ENCODE measurements around the gene SPIRE1.
A peak's percentile ranks its signal among the peaks of the same experiment; 100 is the strongest.
"Not testable (repeated sequence)": the region's sequence is repeated elsewhere in the genome, so short reads cannot be mapped to it uniquely, and the experiment has no call there.

Gene SPIRE1

GRCh38 chr18:12551943-12552878 is 105.7 kb downstream of the SPIRE1 start:
- not testable (repeated sequence) for H4K8ac ChIP-seq (ENCODE audit: low read length); H3K36me3 ChIP-seq (ENCODE audit: control insufficient read depth in 1 of 2, insufficient read depth in 2 of 2, low read depth in 1 of 2, low read length in 2 of 2); H2BK5ac ChIP-seq (ENCODE audit: low read depth, low read length, poor library complexity, severe bottlenecking); H3K27me3 ChIP-seq (ENCODE audit: control insufficient read depth in 1 of 2, insufficient read depth in 1 of 2, low read length in 2 of 2); H2BK12ac ChIP-seq (ENCODE audit: low read length in 2 of 2); H2BK120ac ChIP-seq (ENCODE audit: low read depth, low read length); H4K91ac ChIP-seq (ENCODE audit: low read length); H3K4me1 ChIP-seq (ENCODE audit: control insufficient read depth, insufficient read depth, low read depth, low read length); H2AFZ ChIP-seq (ENCODE audit: low read depth, low read length); H3K27ac ChIP-seq (ENCODE audit: low read length, poor library complexity, severe bottlenecking); H3K4ac ChIP-seq (ENCODE audit: low read depth in 1 of 2, low read length in 2 of 2); H3K9me3 ChIP-seq (ENCODE audit: control insufficient read depth, low read length); H2BK15ac ChIP-seq (ENCODE audit: low read depth, poor library complexity, severe bottlenecking); H3K14ac ChIP-seq (ENCODE audit: low read length in 2 of 2); H3K9ac ChIP-seq (ENCODE audit: low read length); H3K23ac ChIP-seq (ENCODE audit: low read length in 2 of 2); H3K4me3 ChIP-seq (ENCODE audit: insufficient read depth in 1 of 2, low read depth in 1 of 2, low read length in 2 of 2); H2AK5ac ChIP-seq (ENCODE audit: low read length, severe bottlenecking)
- Histone ChIP-seq H3K79me1 (replicated peaks; ENCODE audit: low read length, poor library complexity, severe bottlenecking) (peaks cover 25% of the 10 kb centered on the region), H3K4me2 (ENCODE audit: low read length, poor library complexity, severe bottlenecking) (peak overlapping the region; percentile 14), H3K18ac (ENCODE audit: low read depth in 1 of 2, low read length in 2 of 2) (peak overlapping the region in 1 of 2 experiments; percentile 11)
- 86% methylated on average over 12 of the region's 13 CpGs for WGBS
- DNase-seq: peak; percentile 32

GRCh38 chr18:12551466-12551865 is 106.4 kb downstream of the SPIRE1 start:
- H3K4ac ChIP-seq (ENCODE audit: low read depth in 1 of 2, low read length in 2 of 2); H4K8ac ChIP-seq (ENCODE audit: low read length); H3K27me3 ChIP-seq (ENCODE audit: control insufficient read depth in 1 of 2, insufficient read depth in 1 of 2, low read length in 2 of 2); H2BK5ac ChIP-seq (ENCODE audit: low read depth, low read length, poor library complexity, severe bottlenecking); H2BK15ac ChIP-seq (ENCODE audit: low read depth, poor library complexity, severe bottlenecking); H3K36me3 ChIP-seq (ENCODE audit: control insufficient read depth in 1 of 2, insufficient read depth in 2 of 2, low read depth in 1 of 2, low read length in 2 of 2); H2BK12ac ChIP-seq (ENCODE audit: low read length in 2 of 2); H3K4me1 ChIP-seq (ENCODE audit: control insufficient read depth, insufficient read depth, low read depth, low read length); DNase-seq; H3K27ac ChIP-seq (ENCODE audit: low read length, poor library complexity, severe bottlenecking); H3K4me3 ChIP-seq (ENCODE audit: insufficient read depth in 1 of 2, low read depth in 1 of 2, low read length in 2 of 2); H3K9me3 ChIP-seq (ENCODE audit: control insufficient read depth, low read length); H3K9ac ChIP-seq (ENCODE audit: low read length); H3K18ac ChIP-seq (ENCODE audit: low read depth in 1 of 2, low read length in 2 of 2); H4K91ac ChIP-seq (ENCODE audit: low read length); H2AFZ ChIP-seq (ENCODE audit: low read depth, low read length); H2BK120ac ChIP-seq (ENCODE audit: low read depth, low read length); H2AK5ac ChIP-seq (ENCODE audit: low read length, severe bottlenecking); H3K14ac ChIP-seq (ENCODE audit: low read length in 2 of 2); H3K4me2 ChIP-seq (ENCODE audit: low read length, poor library complexity, severe bottlenecking); H3K23ac ChIP-seq (ENCODE audit: low read length in 2 of 2): not testable (repeated sequence)
- 98% methylated on average over 8 of the region's 13 CpGs for WGBS
- H3K79me1 ChIP-seq (replicated peaks; ENCODE audit: low read length, poor library complexity, severe bottlenecking): peaks cover 22% of the 10 kb centered on the region

- Histone ChIP-seq H2BK120ac (ENCODE audit: low read depth, low read length) (no peak overlapping the region), H3K4me1 (ENCODE audit: control insufficient read depth, insufficient read depth, low read depth, low read length) (peaks cover 3% of the 10 kb centered on the region), H3K14ac (ENCODE audit: low read length in 2 of 2) (no peak overlapping the region), H2AFZ (ENCODE audit: low read depth, low read length) (no peak overlapping the region), H2BK12ac (ENCODE audit: low read length in 2 of 2) (no peak overlapping the region), H4K91ac (ENCODE audit: low read length) (no peak overlapping the region), H3K9me3 (ENCODE audit: control insufficient read depth, low read length) (peaks cover 15% of the 10 kb centered on the region), H3K27ac (ENCODE audit: low read length, poor library complexity, severe bottlenecking) (no peak overlapping the region), H3K36me3 (ENCODE audit: control insufficient read depth in 1 of 2, insufficient read depth in 2 of 2, low read depth in 1 of 2, low read length in 2 of 2) (peaks cover 0 to 11% of the 10 kb centered on the region in 2 experiments), H3K18ac (ENCODE audit: low read depth in 1 of 2, low read length in 2 of 2) (no peak overlapping the region), H3K4ac (ENCODE audit: low read depth in 1 of 2, low read length in 2 of 2) (no peak overlapping the region), H3K27me3 (ENCODE audit: control insufficient read depth in 1 of 2, insufficient read depth in 1 of 2, low read length in 2 of 2) (no peaks in the 10 kb centered on the region), H3K23ac (ENCODE audit: low read length in 2 of 2) (no peak overlapping the region), H3K9ac (ENCODE audit: low read length) (no peak overlapping the region), H2BK15ac (ENCODE audit: low read depth, poor library complexity, severe bottlenecking) (no peak overlapping the region), H3K4me3 (ENCODE audit: insufficient read depth in 1 of 2, low read depth in 1 of 2, low read length in 2 of 2) (no peak overlapping the region), H2BK5ac (ENCODE audit: low read depth, low read length, poor library complexity, severe bottlenecking) (no peak overlapping the region), H4K8ac (ENCODE audit: low read length) (no peak overlapping the region), H2AK5ac (ENCODE audit: low read length, severe bottlenecking) (no peak overlapping the region), H3K4me2 (ENCODE audit: low read length, poor library complexity, severe bottlenecking) (no peak overlapping the region), H3K79me1 (replicated peaks; ENCODE audit: low read length, poor library complexity, severe bottlenecking) (peaks cover 2% of the 10 kb centered on the region)
- no CpG with 5 or more reads among the region's 3 CpGs for WGBS
- DNase-seq: no peak
Observed at GRCh38 chr18:12543697-12544096, 114.2 kb downstream of the SPIRE1 start.

- no peak overlapping the region for H3K4me3 ChIP-seq (ENCODE audit: insufficient read depth in 1 of 2, low read depth in 1 of 2, low read length in 2 of 2)
- no peak for DNase-seq
- H3K23ac ChIP-seq (ENCODE audit: low read length in 2 of 2): no peak overlapping the region
- H3K79me1 ChIP-seq (replicated peaks; ENCODE audit: low read length, poor library complexity, severe bottlenecking): peaks cover 7% of the 10 kb centered on the region
- H3K27me3 ChIP-seq (ENCODE audit: control insufficient read depth in 1 of 2, insufficient read depth in 1 of 2, low read length in 2 of 2): no peaks in the 10 kb centered on the region
- no peak overlapping the region for H3K9ac ChIP-seq (ENCODE audit: low read length)
- H3K4me1 ChIP-seq (ENCODE audit: control insufficient read depth, insufficient read depth, low read depth, low read length): peaks cover 3% of the 10 kb centered on the region
- peaks cover 0 to 11% of the 10 kb centered on the region in 2 experiments for H3K36me3 ChIP-seq (ENCODE audit: control insufficient read depth in 1 of 2, insufficient read depth in 2 of 2, low read depth in 1 of 2, low read length in 2 of 2)
- H4K91ac ChIP-seq (ENCODE audit: low read length): no peak overlapping the region
- H3K27ac ChIP-seq (ENCODE audit: low read length, poor library complexity, severe bottlenecking): no peak overlapping the region
- H3K18ac ChIP-seq (ENCODE audit: low read depth in 1 of 2, low read length in 2 of 2): no peak overlapping the region
- 92% methylated on average over 1 of the region's 2 CpGs for WGBS
- H3K9me3 ChIP-seq (ENCODE audit: control insufficient read depth, low read length): peaks cover 15% of the 10 kb centered on the region
- H2BK12ac ChIP-seq (ENCODE audit: low read length in 2 of 2): no peak overlapping the region
- no peak overlapping the region for H3K4me2 ChIP-seq (ENCODE audit: low read length, poor library complexity, severe bottlenecking)
- no peak overlapping the region for H3K4ac ChIP-seq (ENCODE audit: low read depth in 1 of 2, low read length in 2 of 2)
- H2BK5ac ChIP-seq (ENCODE audit: low read depth, low read length, poor library complexity, severe bottlenecking): no peak overlapping the region
- no peak overlapping the region for H2AFZ ChIP-seq (ENCODE audit: low read depth, low read length)
- H3K14ac ChIP-seq (ENCODE audit: low read length in 2 of 2): no peak overlapping the region
- no peak overlapping the region for H2BK15ac ChIP-seq (ENCODE audit: low read depth, poor library complexity, severe bottlenecking)
- no peak overlapping the region for H4K8ac ChIP-seq (ENCODE audit: low read length)
- H2AK5ac ChIP-seq (ENCODE audit: low read length, severe bottlenecking): no peak overlapping the region
- no peak overlapping the region for H2BK120ac ChIP-seq (ENCODE audit: low read depth, low read length)
Observed at GRCh38 chr18:12540751-12541150, 117.2 kb downstream of the SPIRE1 start.
